HG03103 (cell line): ENCODE data around the gene LPXN.
A peak's percentile ranks its signal among the peaks of the same experiment; 100 is the strongest.

Experiments
- ATAC-seq: cut with Tn5 transposase; IDR thresholded peaks from one replicate; pipeline ENCODE4 v1.9.1; 2021; ENCODE audit warnings: low read depth; ENCODE audit not compliant: unreplicated experiment

LPXN gene

DNA sequence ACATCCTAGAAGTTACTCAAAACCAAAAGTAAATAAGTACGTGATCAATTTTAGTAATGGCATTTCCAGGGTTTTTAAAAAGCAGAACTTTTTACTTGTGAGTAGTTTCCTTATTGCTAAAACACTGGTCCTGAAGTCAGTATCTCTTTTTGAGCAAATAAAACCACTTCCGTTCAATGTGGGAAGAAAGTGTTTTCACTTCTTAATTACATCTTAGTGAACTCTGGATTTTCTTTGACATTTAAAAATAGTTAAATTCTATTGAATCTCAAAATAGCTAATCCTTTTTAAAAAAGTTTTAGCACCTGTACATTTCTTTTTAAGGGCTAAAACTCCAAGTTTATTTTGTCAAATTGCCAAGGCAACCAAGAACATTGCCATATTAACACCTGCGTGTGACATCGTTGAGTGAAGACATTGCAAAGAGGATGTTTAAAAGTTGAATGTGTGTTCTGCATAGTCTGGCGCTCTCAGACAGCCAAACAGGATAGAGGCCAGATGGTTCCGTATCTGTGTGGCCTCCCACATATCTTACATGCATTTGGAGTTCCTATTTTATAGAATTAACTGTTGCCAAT is 50.5 kb downstream of the LPXN start:
- peak; percentile 91 for ATAC-seq

DNA sequence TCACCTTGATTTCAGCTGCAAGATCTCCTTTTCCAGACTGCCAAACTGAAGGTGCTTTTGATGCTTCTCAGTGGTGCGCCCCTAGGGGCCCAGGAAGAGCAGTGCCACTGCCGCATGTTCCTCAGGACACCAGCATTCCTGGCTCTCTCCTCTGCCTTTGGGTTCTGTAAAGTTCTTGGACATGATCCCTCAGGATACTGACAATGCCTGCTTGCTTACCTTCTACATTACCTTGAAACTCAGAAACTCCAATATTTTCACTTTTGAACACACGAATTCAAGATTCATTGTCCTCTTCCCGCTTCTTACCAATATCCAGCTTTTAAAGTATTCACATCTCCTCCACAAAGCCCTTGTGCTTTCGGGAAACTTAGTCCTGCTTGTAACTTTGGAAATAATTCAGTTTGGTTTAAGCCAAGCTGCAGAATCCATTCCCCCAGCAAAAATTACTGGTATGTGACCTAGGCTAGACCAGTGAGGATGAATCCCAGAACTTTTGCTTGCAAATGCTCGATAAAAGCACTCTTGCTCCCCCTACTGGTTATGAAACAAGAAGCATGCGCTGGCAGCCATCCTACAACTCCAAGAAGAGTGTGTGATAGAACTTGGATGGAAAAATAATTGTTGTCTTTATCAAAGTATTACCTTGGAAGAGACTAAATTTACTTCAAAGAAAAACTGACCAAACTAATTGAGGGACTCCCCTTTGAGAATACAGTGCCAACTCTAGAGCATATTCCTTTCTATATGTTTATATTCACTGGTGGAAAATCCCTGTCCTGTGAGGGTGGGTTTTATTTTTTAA is 51.2 kb downstream of the LPXN start:
- peak; percentile 34 for ATAC-seq

DNA sequence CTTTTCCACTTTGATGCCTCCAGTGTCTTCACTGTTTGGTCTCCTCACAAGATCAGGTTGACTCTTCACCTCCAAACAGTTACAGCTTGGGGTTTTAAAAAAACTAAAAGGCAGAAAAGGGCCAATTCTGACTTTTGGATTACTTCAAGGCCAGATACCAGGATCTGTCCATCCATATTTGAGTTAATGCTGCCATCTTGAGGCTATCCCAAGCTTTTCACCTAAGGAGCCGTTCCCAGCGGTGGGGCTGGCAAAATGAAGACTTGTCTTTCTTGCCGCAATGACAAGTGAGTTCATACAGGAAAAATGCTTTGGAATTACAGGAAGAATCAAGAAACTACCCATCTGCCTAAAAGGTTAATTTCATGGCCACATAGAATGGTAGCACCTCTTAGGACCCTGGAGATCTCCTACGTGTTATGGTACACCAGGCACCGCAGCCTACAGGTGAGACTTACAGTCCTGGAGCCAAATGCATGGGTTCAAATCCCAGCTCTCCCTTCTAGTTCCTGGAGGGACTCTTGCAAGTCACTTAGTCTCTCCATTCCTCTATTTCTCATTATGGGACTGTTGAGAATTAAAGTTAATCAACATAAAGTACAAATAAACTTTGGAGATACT is 61.8 kb downstream of the LPXN start:
- ATAC-seq: peak; percentile 61

DNA sequence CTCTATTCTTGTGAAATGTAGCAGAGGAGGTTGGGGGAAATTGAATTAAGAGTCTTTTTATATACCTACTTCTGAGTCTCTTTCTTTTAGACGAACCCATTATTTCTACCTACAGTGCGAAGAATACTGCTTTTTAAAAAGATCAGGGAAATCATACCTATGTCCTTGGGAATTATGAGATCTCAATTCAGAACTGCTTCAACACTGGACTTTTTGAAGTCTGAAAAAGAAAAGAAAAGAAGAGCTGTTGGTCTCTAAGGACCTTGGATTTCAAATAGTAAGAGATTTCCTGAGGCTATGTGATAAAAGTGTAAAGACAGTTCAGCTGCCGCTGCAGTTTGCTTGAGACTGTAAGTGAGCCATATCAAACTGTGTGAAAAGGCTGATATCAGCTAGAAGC is 64.0 kb downstream of the LPXN start:
- no peak for ATAC-seq

DNA sequence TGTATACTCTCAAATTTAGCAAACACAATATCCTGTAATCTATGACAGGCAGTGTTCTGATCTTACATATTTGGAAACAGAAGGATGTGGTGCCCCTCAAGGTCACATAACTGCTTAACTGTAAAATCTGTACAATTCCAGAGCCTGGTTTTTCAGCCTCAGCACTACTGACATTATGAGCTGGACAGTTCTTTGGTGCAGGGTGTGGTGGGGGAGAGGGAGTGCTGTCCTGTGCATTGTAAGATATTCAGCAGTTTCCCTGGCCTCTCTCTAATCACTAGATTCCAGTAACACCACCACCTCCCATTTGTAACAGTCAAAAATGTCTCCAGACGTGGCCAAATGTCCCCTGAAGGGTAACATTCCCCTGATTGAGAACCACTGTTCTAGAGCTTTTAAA is 65.9 kb downstream of the LPXN start:
- ATAC-seq: no peak

DNA sequence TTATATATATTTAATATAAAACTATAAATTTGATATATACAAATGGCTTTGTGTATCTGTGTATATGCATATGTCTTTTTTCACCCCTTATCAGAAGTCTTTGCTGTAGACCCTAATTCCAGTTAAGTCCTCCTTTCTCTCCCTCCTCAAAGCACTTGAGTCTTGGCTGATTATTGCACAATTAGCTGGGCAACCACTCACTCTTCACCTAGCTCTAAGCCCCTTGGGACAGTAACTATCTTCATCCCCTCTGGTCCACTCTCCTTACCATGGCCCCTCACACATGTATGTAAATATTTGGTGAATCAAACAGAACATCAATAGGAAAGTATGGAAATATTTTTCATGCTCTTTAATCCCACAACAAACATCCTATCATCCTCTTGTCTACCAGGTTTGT is 66.8 kb downstream of the LPXN start:
- no peak for ATAC-seq

DNA sequence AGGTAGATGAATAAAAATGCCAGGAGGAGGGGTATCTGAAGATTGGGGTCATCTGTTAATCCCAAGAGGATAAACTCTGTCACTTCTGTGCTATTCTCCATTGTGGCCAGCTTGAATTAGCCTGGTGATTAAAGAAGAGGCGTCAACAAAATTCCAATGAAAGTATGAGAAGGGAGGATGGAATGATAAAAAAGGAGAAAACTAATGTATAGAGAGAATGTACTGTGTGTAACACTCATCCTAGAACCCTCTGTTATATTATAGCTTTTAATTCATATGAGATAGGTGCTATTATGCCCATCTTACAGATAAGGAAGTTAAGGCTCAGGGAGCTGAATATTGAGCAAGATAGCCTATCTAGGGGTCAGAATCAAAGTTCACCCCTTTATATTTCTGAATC is 67.7 kb downstream of the LPXN start, which contains the start of gene OR5B21:
Gene OR5B21, minus strand, starts transcription at position 101 of the 400 bp plus-strand sequence. Its CDS starts 0 bp downstream, at position 101.
- ATAC-seq: no peak

DNA sequence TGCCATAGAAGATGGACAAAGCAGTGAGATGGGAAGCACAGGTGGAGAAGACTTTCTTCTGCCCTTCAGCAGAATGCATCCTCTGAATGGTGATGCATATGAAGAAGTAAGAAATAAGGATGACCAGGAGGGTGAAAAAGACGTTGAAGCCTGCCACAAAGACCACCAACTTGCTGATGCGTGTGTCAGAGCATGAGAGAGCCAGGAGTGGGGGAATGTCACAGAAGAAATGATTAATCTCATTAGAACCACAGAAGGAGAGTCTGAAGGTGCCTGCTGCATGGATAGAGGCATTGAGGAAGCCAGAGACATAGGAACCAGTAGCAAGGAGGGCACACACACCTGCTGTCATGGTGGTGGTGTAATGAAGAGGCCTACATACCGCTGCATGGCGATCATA is 68.3 kb downstream of the LPXN start:
- ATAC-seq: no peak

DNA sequence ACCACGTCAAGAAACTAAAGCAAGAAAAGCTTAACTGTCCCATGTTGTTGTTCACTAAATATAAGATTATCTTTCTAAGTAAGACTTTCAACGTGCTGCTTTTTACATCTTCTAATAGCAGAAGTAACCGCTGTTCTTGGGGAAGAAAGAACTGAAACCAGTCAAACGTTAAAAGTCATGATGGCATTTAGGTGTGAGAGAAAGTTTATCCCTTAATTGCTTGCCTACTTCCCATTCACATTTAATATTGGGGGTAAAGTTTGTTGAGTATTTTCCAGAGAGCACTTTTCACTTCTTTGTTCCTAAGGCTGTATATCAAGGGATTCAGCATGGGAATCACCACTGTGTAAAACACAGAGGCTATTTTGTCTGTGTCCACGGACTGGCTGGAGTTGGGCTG is 68.7 kb downstream of the LPXN start:
- no peak for ATAC-seq

DNA sequence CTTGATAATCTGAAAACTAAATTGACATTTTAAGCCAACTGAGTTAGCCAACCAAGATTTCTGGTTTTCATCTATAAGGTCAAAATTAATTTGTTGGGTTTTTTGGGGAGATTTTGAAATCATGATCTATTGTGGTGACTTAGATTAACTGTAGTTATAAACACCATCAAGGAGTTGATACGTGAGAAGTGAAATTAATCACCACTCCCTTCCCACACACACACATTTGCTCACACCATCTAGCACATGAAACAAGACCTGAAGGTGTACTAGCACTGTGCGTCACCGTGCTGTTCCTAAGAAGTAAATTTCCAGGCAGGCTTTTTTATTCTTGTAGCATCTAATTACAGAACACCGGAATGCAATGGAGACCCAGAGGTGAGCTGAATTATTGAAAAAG is 69.8 kb downstream of the LPXN start:
- ATAC-seq: no peak

DNA sequence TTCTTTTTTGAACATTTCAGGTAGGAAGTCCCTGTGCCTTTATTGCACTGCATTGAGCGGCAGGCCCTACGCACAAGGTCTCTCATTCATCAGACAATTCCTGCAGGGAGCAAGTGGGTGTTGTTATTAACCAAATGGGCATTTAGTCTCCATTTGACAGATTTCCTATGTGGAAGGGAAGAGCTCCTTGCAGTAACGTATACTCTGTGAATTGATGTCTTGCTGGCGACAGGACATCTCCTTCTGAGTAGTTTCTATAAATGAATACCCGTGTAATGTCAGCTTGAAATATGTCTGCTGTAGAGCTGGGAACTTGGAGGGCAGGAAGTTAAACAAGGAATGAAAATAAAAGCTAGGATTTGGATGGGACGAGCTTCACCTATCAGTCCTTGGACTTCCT is 71.4 kb downstream of the LPXN start:
- no peak for ATAC-seq

DNA sequence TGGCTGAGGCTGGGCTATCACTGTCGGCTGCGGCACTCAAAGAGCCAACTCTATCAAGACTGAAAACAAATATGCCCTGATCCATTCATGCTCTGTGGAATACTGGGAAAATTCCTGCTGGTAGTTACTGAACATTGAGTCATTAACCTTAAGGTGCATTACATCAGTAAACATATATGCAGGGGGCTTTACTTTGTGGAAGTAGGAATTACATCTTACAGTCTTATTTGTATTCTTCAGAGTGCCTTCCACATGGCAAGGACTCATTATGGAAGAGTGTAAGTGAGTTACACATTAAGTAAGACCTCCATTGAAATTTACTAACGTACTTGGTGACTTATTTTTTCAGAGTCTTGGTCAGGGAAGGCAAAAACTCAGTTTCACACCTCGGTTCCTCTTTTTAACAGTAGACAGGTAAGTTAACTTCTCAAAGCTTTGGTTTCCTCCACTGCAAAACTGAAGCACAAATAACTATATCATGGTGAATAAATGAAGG is 72.2 kb downstream of the LPXN start:
- ATAC-seq: peak; percentile 90

DNA sequence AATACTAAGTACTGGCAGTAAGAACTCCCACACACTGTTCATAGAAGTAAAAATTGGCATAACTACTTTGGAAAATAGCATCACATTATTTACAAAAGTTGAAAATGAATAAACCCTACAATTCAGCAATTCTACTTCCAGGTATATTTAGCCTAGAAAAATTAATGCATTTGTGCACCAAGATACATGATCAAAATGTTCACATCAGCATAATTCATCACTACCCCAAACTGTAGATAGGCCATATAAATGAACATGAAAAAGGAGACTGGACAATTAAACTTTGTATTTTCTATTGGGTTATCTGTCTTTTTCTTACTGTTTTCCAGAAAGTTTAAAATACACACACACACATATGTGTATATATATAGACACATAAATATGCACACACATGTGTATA is 73.7 kb downstream of the LPXN start:
- no peak for ATAC-seq

DNA sequence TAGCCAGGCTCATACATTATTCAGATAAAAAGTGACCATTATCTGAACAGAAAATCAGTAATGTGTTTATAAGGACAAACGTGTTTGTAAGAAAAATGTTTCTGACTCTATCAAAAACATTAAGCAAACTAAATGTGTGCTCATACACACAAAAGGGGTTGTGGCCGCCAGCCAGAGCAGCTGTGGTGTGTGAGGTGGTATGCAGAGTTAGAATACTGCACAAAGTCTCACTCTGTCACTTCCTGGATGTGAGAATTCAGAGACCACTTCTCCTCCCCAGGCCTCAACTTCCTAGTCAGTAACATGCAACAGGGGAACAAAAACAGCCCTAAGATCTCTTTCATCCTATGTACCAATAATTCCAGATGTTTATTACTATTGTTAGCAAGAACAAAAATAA is 77.2 kb downstream of the LPXN start:
- no peak for ATAC-seq

DNA sequence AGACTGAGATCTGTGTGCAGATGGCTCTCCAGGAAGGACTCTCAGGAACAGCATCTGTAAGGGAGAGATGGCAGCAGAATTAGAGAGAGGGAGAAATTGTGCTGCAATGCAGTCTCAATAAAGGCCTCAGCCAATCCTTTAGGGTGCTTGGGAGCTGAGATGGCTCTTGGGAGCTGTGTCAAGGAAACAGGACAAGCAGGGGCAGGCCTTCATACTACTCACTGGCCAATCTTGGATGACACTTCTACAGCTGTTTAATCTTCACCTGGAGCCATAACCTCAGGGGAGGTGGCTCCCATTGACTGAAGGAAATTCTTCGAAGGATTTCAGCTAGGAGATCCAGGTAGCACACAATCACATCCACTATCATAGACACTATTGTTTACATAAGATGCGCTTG is 77.7 kb downstream of the LPXN start:
- no peak for ATAC-seq

DNA sequence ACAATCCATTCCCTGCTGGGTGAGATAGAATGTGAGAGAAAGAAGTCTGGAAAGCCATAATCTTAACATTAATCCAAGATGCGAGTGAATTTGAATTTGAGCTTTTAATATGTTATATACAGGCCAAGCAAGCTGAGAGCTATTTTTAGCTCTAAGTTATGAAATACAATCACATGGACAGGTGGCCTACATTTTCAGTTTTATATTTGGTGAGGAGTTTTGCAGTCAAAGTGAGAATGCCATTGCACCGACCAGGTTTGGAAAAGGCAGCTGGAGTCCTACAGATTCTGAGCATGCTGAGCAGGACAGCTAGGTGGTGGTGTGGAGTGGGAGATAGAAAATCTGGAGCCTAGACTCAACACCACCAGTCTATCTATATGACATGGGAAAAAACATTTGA is 79.8 kb downstream of the LPXN start:
- peak; percentile 44 for ATAC-seq

DNA sequence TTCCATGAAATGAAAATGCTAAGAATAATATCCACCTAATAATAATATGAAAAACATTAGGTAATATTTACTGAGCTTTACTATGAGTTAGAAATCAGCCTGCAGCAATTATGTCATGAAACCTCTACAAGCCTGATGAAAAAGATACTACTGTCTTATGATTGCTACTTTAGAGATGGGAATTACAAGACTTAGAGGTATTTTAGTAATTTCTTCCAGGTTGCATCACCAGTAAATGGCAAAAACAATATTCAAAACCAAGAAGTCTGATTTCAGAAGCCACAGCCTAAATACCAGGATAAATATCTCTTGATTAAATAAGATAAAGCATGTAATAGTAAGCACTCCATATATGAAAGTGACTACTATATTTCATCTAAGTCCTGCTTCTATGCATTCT is 81.6 kb downstream of the LPXN start:
- no peak for ATAC-seq

DNA sequence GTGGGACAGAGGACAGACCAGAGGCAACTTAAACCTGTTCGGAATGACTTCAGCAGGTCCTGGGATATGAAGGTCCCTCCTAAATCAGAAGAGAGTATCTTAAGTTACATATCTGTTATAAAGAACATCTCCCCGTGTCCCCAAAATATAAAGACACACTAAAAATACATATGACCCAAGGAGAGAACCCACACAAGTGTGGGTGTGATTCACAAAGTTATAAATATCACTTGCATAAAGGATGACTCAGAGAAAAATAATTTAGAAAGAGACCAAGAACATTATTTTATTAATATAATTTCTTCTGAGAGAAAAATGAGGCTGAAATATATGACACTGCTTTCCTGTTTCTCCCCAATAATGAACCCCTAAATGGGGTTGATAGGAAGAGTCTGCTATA is 82.0 kb downstream of the LPXN start:
- no peak for ATAC-seq

DNA sequence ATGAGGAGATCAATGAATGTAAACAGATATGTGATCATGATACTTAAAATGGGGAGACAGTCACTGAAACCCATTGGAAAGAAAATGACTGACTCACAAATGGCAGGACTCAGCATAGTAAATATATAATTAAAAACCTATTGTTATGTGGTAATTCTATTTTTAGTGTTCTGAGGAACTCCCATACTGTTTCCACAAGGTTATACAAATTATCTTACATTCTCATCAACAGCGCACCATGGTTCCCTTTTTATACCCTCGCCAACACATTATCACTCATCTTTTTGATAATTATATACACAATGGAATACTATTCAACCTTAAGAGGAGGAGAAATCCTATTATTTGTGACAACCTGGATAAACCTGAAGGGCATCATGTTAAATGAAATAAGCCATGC is 84.8 kb downstream of the LPXN start:
- no peak for ATAC-seq

DNA sequence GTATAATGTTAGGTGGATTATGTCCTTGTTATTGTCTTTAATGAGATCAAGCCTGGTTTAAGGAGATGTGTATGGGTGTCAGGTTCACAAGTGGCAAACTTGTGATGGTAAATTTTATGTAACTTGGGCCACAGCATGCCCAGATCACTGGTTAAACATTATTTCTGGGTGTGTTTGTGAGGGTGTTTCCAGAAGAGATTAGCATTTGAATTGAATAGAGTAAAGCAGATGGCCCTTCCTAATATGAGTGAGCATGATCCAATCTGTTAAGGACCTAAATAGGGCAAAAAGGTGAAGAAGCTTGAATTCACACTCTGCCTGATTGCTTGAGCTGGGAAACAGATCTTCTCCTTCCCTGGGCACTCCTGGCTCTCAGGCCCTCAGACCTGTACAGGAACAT is 88.5 kb downstream of the LPXN start:
- no peak for ATAC-seq

DNA sequence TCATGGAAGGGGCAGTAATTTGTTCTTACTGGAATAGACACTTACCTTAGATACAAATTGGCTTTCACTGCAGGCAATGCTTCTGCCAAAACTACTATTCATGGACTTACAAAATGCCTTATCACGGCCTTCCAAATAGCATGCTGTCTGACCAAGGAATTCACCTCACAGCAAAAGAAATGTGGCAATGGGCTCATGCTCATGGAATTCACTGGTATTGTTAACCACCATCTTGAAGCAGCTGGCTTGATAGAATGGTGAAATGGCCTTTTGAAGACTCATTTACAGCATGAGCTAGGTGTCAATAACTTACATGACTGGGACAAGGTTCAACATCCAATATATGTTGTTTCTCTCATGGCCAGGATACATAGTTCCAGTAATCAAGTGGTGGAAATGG is 89.7 kb downstream of the LPXN start:
- ATAC-seq: no peak
